ENCODE measurements around the gene NRIP2.

GRCh38 chr12:2823483-2823882, 11.4 kb downstream of the NRIP2 start:
- TF ChIP-seq, protein P1, sequence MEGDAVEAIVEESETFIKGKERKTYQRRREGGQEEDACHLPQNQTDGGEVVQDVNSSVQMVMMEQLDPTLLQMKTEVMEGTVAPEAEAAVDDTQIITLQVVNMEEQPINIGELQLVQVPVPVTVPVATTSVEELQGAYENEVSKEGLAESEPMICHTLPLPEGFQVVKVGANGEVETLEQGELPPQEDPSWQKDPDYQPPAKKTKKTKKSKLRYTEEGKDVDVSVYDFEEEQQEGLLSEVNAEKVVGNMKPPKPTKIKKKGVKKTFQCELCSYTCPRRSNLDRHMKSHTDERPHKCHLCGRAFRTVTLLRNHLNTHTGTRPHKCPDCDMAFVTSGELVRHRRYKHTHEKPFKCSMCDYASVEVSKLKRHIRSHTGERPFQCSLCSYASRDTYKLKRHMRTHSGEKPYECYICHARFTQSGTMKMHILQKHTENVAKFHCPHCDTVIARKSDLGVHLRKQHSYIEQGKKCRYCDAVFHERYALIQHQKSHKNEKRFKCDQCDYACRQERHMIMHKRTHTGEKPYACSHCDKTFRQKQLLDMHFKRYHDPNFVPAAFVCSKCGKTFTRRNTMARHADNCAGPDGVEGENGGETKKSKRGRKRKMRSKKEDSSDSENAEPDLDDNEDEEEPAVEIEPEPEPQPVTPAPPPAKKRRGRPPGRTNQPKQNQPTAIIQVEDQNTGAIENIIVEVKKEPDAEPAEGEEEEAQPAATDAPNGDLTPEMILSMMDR (IDR thresholded peaks at IDR 0.05), result no peak
- no peak for TF ChIP-seq POLR2A (IDR thresholded peaks at IDR 0.05)

Data from Peyer's patch (tissue), 4 donors.